Esophagus muscularis mucosa (tissue), 4 donors: ENCODE results near the gene AKAP11. TPM values are rescaled to one million over a fixed set of nuclear protein-coding genes. Genes with fewer than 3 reads are reported as not detected.

Experiments used
- DNase-seq: peaks from one replicate; pipeline ENCODE4 v3.0.0-alpha.2; 2017; ENCODE audit errors: extremely low spot score
- H3K27ac ChIP-seq, 4 donors: fragments of 200-600 bp; sonication (generic); replicated peaks in 1 of 4; 1 replicate in 3 of 4; 2 replicates in 1 of 4; pipeline ENCODE4 v1.5.1; 2016 to 2019; ENCODE audit warnings: mild to moderate bottlenecking in 1 of 4
- H3K27me3 ChIP-seq, 4 donors: fragments of 200-600 bp; sonication (generic); one replicate each; pipeline versions ENCODE4 v1.5.1 to v1.6.0; 2016 to 2019
- H3K36me3 ChIP-seq, 4 donors: fragments of 200-600 bp; sonication (generic); one replicate each; pipeline ENCODE4 v1.5.1; 2016 to 2019
- H3K4me1 ChIP-seq, 4 donors: fragments of 200-600 bp; sonication (generic); one replicate each; pipeline ENCODE4 v1.5.1; 2016 to 2019
- H3K4me3 ChIP-seq, 4 donors: fragments of 200-600 bp; sonication (generic); 1 replicate in 2 of 4; 2 replicates in 2 of 4; pipeline ENCODE4 v1.5.1; 2016 to 2019; ENCODE audit warnings: mild to moderate bottlenecking in 4 of 4, moderate library complexity in 1 of 4
- H3K9me3 ChIP-seq, 4 donors: fragments of 200-600 bp; sonication (generic); 1 replicate in 3 of 4; 2 replicates in 1 of 4; pipeline ENCODE4 v1.5.1; 2016 to 2019
- EP300 ChIP-seq: sonication (generic); formaldehyde crosslinking; IDR thresholded peaks from one replicate; pipeline ENCODE4 v1.6.1; 2017; ENCODE audit warnings: antibody characterized with exemption
- POLR2A ChIP-seq: fragments of 450-650 bp; IDR thresholded peaks from one replicate; pipeline ENCODE4 v1.6.1; 2017; ENCODE audit warnings: antibody characterized with exemption, moderate library complexity, mild to moderate bottlenecking, low read depth
- POLR2AphosphoS5 ChIP-seq, 2 donors: sonication (generic); formaldehyde crosslinking; IDR thresholded peaks; one replicate each; pipeline ENCODE4 v1.6.1; 2017; ENCODE audit warnings: antibody characterized with exemption in 2 of 2
- WGBS: methylation state at CpG from one replicate; pipeline ENCODE4 v1.1.5; 2018; 5-methylcytosine and 5-hydroxymethylcytosine counted together
- intact Hi-C: fragments of 100-400 bp; cut with DNase I; formaldehyde crosslinking; loops from one replicate; pipeline ENCODE4 v1.15.1; 2023
- total RNA-seq, 4 donors: library from RNA; depleted of rRNA; stranded (reverse); fragments of >200 nt; gene quantifications; one replicate each; pipeline versions ENCODE4 v1.1.0 to v1.2.1, GENCODE V29; 2016
- TF ChIP-seq, protein P1 (sequence below), 3 experiments: fragments of 200-600 bp in 2 of 3; fragments of 450-650 bp in 1 of 3; sonication (generic) in 2 of 3; IDR thresholded peaks; one replicate each; pipeline ENCODE4 v1.5.1; 2017 to 2019; ENCODE audit warnings: antibody characterized with exemption in 3 of 3, mild to moderate bottlenecking in 2 of 3, moderate library complexity in 1 of 3

Gene AKAP11
- total RNA-seq, 4 donors from 2014 or later = 36.1 to 43.4 (median 39.6) TPM

DNA sequence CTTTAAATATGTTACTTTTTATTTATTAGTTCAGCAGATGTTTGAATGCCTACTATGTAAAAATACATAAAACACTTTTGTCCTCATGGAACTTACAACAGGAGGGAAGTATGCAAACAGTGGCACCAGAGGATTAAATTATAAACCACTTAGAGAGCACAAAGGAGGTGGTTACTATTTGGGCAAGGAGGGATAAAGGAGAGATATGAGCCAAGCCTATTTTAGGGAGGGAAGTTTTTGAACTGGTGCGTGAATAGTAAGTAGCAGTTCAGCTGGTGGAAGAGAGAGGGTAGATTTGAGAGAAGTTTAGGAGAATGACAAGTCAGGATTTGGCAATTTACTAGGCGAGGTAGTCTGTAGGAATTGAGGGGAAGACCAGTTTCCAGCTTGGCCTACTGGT lies 8.6 kb downstream of the AKAP11 start:
- Histone ChIP-seq H3K27ac (no peak overlapping the region), H3K4me1 (peaks cover 0 to 43% (median 10%) of the 10 kb centered on the region in 4 donors), H3K27me3 (no peaks in the 10 kb centered on the region), H3K9me3 (no peaks in the 10 kb centered on the region), H3K4me3 (no peak overlapping the region), H3K36me3 (no peaks in the 10 kb centered on the region)
- no peak for DNase-seq
- TF ChIP-seq POLR2AphosphoS5 (IDR thresholded peaks at IDR 0.05) = no peak
- TF ChIP-seq, protein P1, sequence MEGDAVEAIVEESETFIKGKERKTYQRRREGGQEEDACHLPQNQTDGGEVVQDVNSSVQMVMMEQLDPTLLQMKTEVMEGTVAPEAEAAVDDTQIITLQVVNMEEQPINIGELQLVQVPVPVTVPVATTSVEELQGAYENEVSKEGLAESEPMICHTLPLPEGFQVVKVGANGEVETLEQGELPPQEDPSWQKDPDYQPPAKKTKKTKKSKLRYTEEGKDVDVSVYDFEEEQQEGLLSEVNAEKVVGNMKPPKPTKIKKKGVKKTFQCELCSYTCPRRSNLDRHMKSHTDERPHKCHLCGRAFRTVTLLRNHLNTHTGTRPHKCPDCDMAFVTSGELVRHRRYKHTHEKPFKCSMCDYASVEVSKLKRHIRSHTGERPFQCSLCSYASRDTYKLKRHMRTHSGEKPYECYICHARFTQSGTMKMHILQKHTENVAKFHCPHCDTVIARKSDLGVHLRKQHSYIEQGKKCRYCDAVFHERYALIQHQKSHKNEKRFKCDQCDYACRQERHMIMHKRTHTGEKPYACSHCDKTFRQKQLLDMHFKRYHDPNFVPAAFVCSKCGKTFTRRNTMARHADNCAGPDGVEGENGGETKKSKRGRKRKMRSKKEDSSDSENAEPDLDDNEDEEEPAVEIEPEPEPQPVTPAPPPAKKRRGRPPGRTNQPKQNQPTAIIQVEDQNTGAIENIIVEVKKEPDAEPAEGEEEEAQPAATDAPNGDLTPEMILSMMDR (IDR thresholded peaks at IDR 0.05) = no peak
- TF ChIP-seq POLR2A = no peak
- no peak for TF ChIP-seq EP300
- intact Hi-C loops = no loop called here
- 83% methylated on average over 2 of the region's 2 CpGs for whole genome bisulfite sequencing

DNA sequence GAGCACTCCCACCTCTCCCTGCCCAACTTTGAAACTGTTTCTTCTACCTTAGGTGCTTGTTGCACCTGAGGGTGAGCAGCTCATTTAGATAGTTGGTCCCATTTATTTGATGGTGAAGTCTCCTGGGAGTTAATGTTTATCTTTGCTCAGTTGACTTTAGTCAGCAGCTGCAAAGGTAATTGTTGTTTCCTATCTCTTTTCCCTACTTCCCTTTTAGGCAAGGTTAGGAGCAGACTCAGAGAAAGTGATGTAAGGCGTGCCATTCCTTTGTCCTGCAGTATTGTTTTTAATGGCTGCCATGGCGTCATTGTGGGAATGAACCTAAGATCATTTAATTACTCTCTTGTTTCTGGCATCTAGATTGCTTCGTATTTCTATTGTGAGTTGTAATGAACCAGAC lies 11.6 kb downstream of the AKAP11 start:
- Histone ChIP-seq H3K27me3 (no peaks in the 10 kb centered on the region), H3K27ac (no peak overlapping the region), H3K4me3 (no peak overlapping the region), H3K9me3 (no peaks in the 10 kb centered on the region), H3K4me1 (peaks cover 0 to 27% (median 10%) of the 10 kb centered on the region in 4 donors), H3K36me3 (peaks cover 3 to 23% (median 15%) of the 10 kb centered on the region in 4 donors)
- no peak for DNase-seq
- intact Hi-C loops = no loop called here
- 83% methylated on average over 3 of the region's 3 CpGs for whole genome bisulfite sequencing
- TF ChIP-seq, protein P1 (IDR thresholded peaks at IDR 0.05) = no peak
- no peak for TF ChIP-seq POLR2A
- no peak for TF ChIP-seq POLR2AphosphoS5 (IDR thresholded peaks at IDR 0.05)
- TF ChIP-seq EP300 = no peak

DNA sequence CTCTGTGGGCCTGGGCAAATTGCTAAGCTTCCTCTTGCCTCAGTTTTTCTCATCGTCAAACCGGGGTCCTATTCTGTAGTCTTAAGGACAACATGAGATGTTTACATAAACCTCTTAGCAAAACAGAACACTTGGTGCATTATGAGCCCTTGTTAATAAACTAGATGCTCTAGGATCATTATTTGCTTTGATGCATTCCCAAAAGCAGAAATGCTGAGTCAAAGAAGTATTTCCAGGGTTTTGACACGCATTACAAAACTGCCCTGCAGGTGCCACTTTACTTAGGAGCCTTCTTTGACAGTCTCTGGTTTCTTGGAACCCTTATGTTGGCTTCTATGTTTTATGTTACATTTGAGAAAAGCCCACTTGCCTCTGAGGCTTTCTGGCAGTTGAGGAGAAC lies 12.1 kb downstream of the AKAP11 start:
- TF ChIP-seq, protein P1 (IDR thresholded peaks at IDR 0.05) = no peak
- TF ChIP-seq EP300 = no peak
- TF ChIP-seq POLR2AphosphoS5 (IDR thresholded peaks at IDR 0.05) = no peak
- no peak for TF ChIP-seq POLR2A
- DNase-seq = no peak
- 90% methylated on average over 3 of the region's 3 CpGs for WGBS

DNA sequence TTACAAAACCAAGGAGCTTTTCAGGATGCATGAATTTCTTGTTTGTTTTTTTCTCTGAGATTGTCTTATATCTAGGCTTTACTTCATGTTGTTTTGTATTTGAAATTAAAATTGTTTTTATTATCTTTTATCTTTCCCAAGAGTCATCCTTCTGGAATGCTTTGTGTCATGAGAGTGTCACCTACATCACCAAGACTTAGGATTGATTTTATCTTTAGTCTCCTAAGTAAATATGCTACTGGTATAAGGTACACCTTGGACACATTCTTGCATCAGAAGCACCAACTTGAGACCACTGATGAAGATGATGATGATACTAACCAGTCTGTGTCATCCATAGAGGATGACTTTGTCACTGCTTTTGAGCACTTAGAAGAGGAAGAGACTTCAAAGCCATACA lies 26.4 kb downstream of the AKAP11 start:
- Histone ChIP-seq H3K36me3 (peaks cover 49 to 83% (median 63%) of the 10 kb centered on the region in 4 donors), H3K9me3 (no peaks in the 10 kb centered on the region), H3K27ac (no peak overlapping the region), H3K27me3 (no peaks in the 10 kb centered on the region), H3K4me3 (no peak overlapping the region), H3K4me1 (no peaks in the 10 kb centered on the region)
- intact Hi-C loops = no loop called here
- TF ChIP-seq, protein P1 (IDR thresholded peaks at IDR 0.05) = no peak
- no peak for TF ChIP-seq POLR2A
- TF ChIP-seq POLR2AphosphoS5 (IDR thresholded peaks at IDR 0.05) = no peak
- TF ChIP-seq EP300 = no peak
- no peak for DNase-seq

More for the DNA sequence above, 12.1 kb downstream of the AKAP11 start:
- Histone ChIP-seq H3K4me1 (peaks cover 0 to 27% (median 10%) of the 10 kb centered on the region in 4 donors), H3K36me3 (peaks cover 6 to 27% (median 19%) of the 10 kb centered on the region in 4 donors), H3K27ac (no peak overlapping the region), H3K9me3 (no peaks in the 10 kb centered on the region), H3K4me3 (no peak overlapping the region), H3K27me3 (no peaks in the 10 kb centered on the region)
- intact Hi-C loops = no loop called here

DNA sequence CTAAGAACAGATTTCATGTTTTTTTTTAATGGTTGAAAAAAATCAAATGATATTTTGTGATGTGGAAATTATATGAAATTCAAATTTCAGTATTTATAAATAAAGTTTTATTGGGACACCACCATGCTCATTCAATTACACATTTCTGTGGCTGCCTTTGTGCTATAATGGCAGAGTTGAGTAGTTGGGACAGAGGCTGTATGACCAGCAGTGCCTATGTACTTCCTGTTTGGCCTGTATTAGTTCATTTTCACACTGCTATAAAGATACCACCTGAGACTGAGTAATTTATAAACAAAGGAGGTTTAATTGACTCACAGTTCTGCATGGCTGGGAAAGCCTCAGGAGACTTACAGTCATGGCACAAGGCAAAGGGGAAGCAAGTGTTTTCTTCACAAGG lies 33.6 kb downstream of the AKAP11 start:
- intact Hi-C loops = no loop called here
- no peaks in the 10 kb centered on the region for H3K4me1 ChIP-seq
- TF ChIP-seq, protein P1 (IDR thresholded peaks at IDR 0.05) = no peak
- TF ChIP-seq POLR2AphosphoS5 (IDR thresholded peaks at IDR 0.05) = no peak
- no peak for TF ChIP-seq EP300
- no peak for TF ChIP-seq POLR2A
- no peak for DNase-seq
- no peak overlapping the region for H3K27ac ChIP-seq
- H3K27me3 ChIP-seq = no peaks in the 10 kb centered on the region
- no peaks in the 10 kb centered on the region for H3K9me3 ChIP-seq
- H3K36me3 ChIP-seq = peaks cover 9 to 74% (median 43%) of the 10 kb centered on the region in 4 donors
- H3K4me3 ChIP-seq = no peak overlapping the region
